Bronchial epithelial cell (primary cell): ENCODE measurements around the gene CSF1. TPM values are rescaled to one million over a fixed set of nuclear protein-coding genes. Genes with fewer than 3 reads are reported as not detected.

ENCODE experiments used
- DNase-seq: peaks from one replicate; pipeline ENCODE4 v3.0.0-alpha.2; 2010; ENCODE audit warnings: low read depth
- FAIRE-seq: peaks from 2 replicates; lab custom pipeline; 2011; peaks lifted over from hg19 to GRCh38; lab: Jason Lieb, UNC
- H3K27me3 ChIP-seq: 2 replicates; pipeline ENCODE4 v1.5.1; 2011; ENCODE audit warnings: low read length; ENCODE audit not compliant: control insufficient read depth, insufficient read depth
- H3K36me3 ChIP-seq: 2 replicates; pipeline ENCODE4 v1.5.1; 2011; ENCODE audit warnings: low read length; ENCODE audit not compliant: control insufficient read depth, insufficient read depth
- H3K4me3 ChIP-seq: 2 replicates; pipeline ENCODE4 v1.5.1; 2011; ENCODE audit warnings: mild to moderate bottlenecking, low read depth, low read length, control low read depth
- CTCF ChIP-seq: IDR thresholded peaks from 2 replicates; pipeline ENCODE4 v1.5.1; 2011; ENCODE audit warnings: mild to moderate bottlenecking, moderate library complexity, low read length, control low read depth, inconsistent platforms; ENCODE audit not compliant: insufficient read depth, severe bottlenecking
- total RNA-seq: library from RNA; depleted of rRNA; stranded (reverse); fragments of >200 nt; gene quantifications from 2 replicates; pipeline ENCODE4 v1.2.1, GENCODE V29; 2014

Gene CSF1
- total RNA-seq, 1 donor from 2014 or later: 1.1 TPM

- no peak for TF ChIP-seq CTCF
- peak; percentile 60 for DNase-seq
- H3K36me3 ChIP-seq: no peaks in the 10 kb centered on the region
- FAIRE-seq: no peak
- no peaks in the 10 kb centered on the region for H3K27me3 ChIP-seq
- H3K4me3 ChIP-seq: no peak overlapping the region
These were observed 37.1 kb upstream of the CSF1 start for GRCh38 chr1:109873278-109874175.

GRCh38 chr1:109874445-109874844, 36.2 kb upstream of the CSF1 start:
- Histone ChIP-seq H3K36me3 (no peaks in the 10 kb centered on the region), H3K27me3 (no peaks in the 10 kb centered on the region), H3K4me3 (no peak overlapping the region)
- no peak for TF ChIP-seq CTCF
- FAIRE-seq: no peak
- DNase-seq: no peak

DNA sequence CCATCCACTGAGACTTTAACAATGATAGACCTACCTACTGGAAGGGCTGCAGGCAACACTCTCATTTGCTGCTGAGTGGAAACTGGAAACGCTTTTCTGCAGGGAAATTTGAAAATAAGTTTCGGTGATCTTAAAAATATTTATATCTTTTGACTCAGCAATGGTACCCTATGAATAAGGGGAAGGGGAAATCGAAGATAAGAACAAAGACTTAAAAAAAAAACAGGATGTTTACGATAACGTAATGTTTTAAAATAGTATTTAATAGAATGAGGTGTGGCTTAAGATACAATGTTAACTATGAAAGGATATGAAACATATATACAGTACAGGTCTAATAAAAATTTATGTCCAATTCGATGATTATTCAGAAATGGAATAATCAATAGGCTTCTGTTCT, 34.8 kb upstream of the CSF1 start:
- TF ChIP-seq CTCF: no peak
- DNase-seq (no peak), FAIRE-seq (no peak)
- no peaks in the 10 kb centered on the region for H3K27me3 ChIP-seq
- H3K4me3 ChIP-seq: no peak overlapping the region
- H3K36me3 ChIP-seq: no peaks in the 10 kb centered on the region

- FAIRE-seq (no peak), DNase-seq (no peak)
- Histone ChIP-seq H3K4me3 (no peak overlapping the region), H3K36me3 (no peaks in the 10 kb centered on the region), H3K27me3 (no peaks in the 10 kb centered on the region)
- no peak for TF ChIP-seq CTCF
These were observed 33.9 kb upstream of the CSF1 start for GRCh38 chr1:109876617-109877316.

- no peak overlapping the region for H3K4me3 ChIP-seq
- peak; percentile 5 for TF ChIP-seq CTCF
- DNase-seq (no peak), FAIRE-seq (no peak)
- no peaks in the 10 kb centered on the region for H3K27me3 ChIP-seq
- H3K36me3 ChIP-seq: no peaks in the 10 kb centered on the region
These were observed 33.3 kb upstream of the CSF1 start for GRCh38 chr1:109877317-109877771.
